ENCODE measurements around the gene SLC6A4. TPM values are rescaled to one million over a fixed set of nuclear protein-coding genes. Genes with fewer than 3 reads are reported as not detected.

Gene SLC6A4
- total RNA-seq, 1 experiment from 2014 or later, result 0.02 TPM

DNA sequence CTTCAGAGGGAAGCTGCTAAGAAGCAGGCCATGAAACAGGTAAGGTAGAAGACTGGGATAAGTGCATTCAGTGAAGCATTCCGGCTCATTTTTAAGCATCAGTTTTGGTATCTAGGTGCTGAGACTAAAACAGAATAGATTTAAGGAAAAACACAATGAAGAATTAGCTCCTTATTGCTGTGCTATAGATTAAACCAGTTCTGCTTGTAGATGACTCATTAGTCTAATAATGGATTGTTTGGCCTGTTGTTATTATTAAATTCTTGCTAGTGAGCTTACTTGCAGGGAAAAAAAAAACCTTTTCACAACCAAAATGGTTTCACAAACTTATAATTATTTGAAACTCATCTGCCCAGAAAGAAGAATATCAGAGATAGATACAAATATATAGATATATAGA is 62.9 kb downstream of the SLC6A4 start:
- H2AK5ac ChIP-seq (ENCODE audit: insufficient read length, low read length), result no peak overlapping the region
- H3K4ac ChIP-seq (ENCODE audit: low read depth, low read length), result no peak overlapping the region
- no peak overlapping the region for H2AFZ ChIP-seq (ENCODE audit: low read length)
- Mint-ChIP-seq H3K9me3 (no peaks in the 10 kb centered on the region), H3K27me3 (ENCODE audit: low read depth) (no peaks in the 10 kb centered on the region), H3K4me3 (no peak overlapping the region), H3K27ac (no peak overlapping the region), H3K36me3 (ENCODE audit: insufficient read depth in 1 of 3, low read depth in 3 of 3) (peaks cover 5 to 26% (median 19%) of the 10 kb centered on the region in 3 experiments; a peak in 6 of 7 replicates), H3K4me1 (no peaks in the 10 kb centered on the region)
- DNase-seq, result no peak
- H3K4me2 ChIP-seq (ENCODE audit: insufficient read depth, insufficient read length, low read length), result no peak overlapping the region
- no peak overlapping the region for H3K23ac ChIP-seq (ENCODE audit: insufficient read length, low read depth, low read length)
- H2BK12ac ChIP-seq (ENCODE audit: insufficient read length, low read depth, low read length), result no peak overlapping the region
- no peaks in the 10 kb centered on the region for H3K9me3 ChIP-seq (ENCODE audit: control insufficient read depth, low read depth, low read length)
- no peak overlapping the region for H3T11ph ChIP-seq (ENCODE audit: low read length)
- H2BK120ac ChIP-seq (ENCODE audit: low read depth, low read length, poor library complexity, severe bottlenecking), result no peak overlapping the region
- no peak overlapping the region for H3K18ac ChIP-seq (ENCODE audit: insufficient read length, low read depth, low read length)
- no peak overlapping the region for H3K27ac ChIP-seq (ENCODE audit: insufficient read length, low read depth, low read length)
- no peak overlapping the region for H4K91ac ChIP-seq (ENCODE audit: insufficient read length, low read depth, low read length)
- no peaks in the 10 kb centered on the region for H3K79me2 ChIP-seq (ENCODE audit: insufficient read depth, low read length)
- no peaks in the 10 kb centered on the region for H3K4me1 ChIP-seq (ENCODE audit: insufficient read depth, low read length)
- no peaks in the 10 kb centered on the region for H3K23me2 ChIP-seq (ENCODE audit: insufficient read length, low read depth, low read length, poor library complexity, severe bottlenecking)
- H3K9ac ChIP-seq (ENCODE audit: extremely low read depth, insufficient read length, low read length), result no peak overlapping the region
- TF ChIP-seq, protein P1, sequence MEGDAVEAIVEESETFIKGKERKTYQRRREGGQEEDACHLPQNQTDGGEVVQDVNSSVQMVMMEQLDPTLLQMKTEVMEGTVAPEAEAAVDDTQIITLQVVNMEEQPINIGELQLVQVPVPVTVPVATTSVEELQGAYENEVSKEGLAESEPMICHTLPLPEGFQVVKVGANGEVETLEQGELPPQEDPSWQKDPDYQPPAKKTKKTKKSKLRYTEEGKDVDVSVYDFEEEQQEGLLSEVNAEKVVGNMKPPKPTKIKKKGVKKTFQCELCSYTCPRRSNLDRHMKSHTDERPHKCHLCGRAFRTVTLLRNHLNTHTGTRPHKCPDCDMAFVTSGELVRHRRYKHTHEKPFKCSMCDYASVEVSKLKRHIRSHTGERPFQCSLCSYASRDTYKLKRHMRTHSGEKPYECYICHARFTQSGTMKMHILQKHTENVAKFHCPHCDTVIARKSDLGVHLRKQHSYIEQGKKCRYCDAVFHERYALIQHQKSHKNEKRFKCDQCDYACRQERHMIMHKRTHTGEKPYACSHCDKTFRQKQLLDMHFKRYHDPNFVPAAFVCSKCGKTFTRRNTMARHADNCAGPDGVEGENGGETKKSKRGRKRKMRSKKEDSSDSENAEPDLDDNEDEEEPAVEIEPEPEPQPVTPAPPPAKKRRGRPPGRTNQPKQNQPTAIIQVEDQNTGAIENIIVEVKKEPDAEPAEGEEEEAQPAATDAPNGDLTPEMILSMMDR (conservative IDR thresholded peaks at IDR 0.05), result no peak
- H3K27me3 ChIP-seq (ENCODE audit: insufficient read depth, low read length), result no peaks in the 10 kb centered on the region
- no peak overlapping the region for H4K8ac ChIP-seq (replicated peaks; ENCODE audit: insufficient read length, low read depth, low read length)
- no peak overlapping the region for H2BK15ac ChIP-seq (ENCODE audit: low read depth, low read length)
- H3K56ac ChIP-seq (ENCODE audit: insufficient read length, low read depth, low read length), result no peak overlapping the region
- H2BK5ac ChIP-seq (ENCODE audit: insufficient read length, low read length), result no peak overlapping the region
- no peak overlapping the region for H3K14ac ChIP-seq (ENCODE audit: insufficient read depth, low read length)
- no peaks in the 10 kb centered on the region for H4K20me1 ChIP-seq (ENCODE audit: control insufficient read depth, insufficient read depth, insufficient read length)
- WGBS (ENCODE audit: extremely low coverage, insufficient read length, low lambda C conversion rate), result no CpG with 5 or more reads among the region's 1 CpG
- no peak overlapping the region for H2BK20ac ChIP-seq (ENCODE audit: low read depth, low read length, poor library complexity, severe bottlenecking)
- no peaks in the 10 kb centered on the region for H3K79me1 ChIP-seq (ENCODE audit: insufficient read depth, low read depth, low read length, poor library complexity, severe bottlenecking)
- no peak overlapping the region for H4K5ac ChIP-seq (ENCODE audit: insufficient read length, low read depth, low read length)

Data from H9 (cell line).